GM18907 (cell line): Measurements from ENCODE around the gene SRXN1.
A peak's percentile ranks its signal among the peaks of the same experiment; 100 is the strongest.
"Not testable (repeated sequence)": the region's sequence is repeated elsewhere in the genome, so short reads cannot be mapped to it uniquely, and the experiment has no call there.

ENCODE experiments used
- ATAC-seq: cut with Tn5 transposase; IDR thresholded peaks from one replicate; pipeline ENCODE4 v1.9.1; 2021; ENCODE audit warnings: mild to moderate bottlenecking, moderate library complexity; ENCODE audit not compliant: unreplicated experiment

Gene SRXN1

GRCh38 chr20:653110-653589, at the start of gene SRXN1:
Gene SRXN1, minus strand, starts transcription at chr20:653200. Its CDS starts 15 bp downstream, at chr20:653185.
- peak; percentile 88 for ATAC-seq

GRCh38 chr20:701401-702129, 48.6 kb upstream of the SRXN1 start:
- no peak for ATAC-seq

- ATAC-seq: no peak
Observed at GRCh38 chr20:699811-700338, 46.9 kb upstream of the SRXN1 start.

- no peak for ATAC-seq
Observed at GRCh38 chr20:699342-699741, 46.3 kb upstream of the SRXN1 start.

- no peak for ATAC-seq
Observed at GRCh38 chr20:698276-698675, 45.3 kb upstream of the SRXN1 start.

GRCh38 chr20:697826-698225, 44.8 kb upstream of the SRXN1 start:
- ATAC-seq: no peak

GRCh38 chr20:695165-695866, 42.3 kb upstream of the SRXN1 start:
- no peak for ATAC-seq

- no peak for ATAC-seq
Observed at GRCh38 chr20:694496-694895, 41.5 kb upstream of the SRXN1 start.

- not testable (repeated sequence) for ATAC-seq
Observed at GRCh38 chr20:693786-694185, 40.8 kb upstream of the SRXN1 start.

- no peak for ATAC-seq
Observed at GRCh38 chr20:692044-692443, 39.0 kb upstream of the SRXN1 start.

- no peak for ATAC-seq
Observed at GRCh38 chr20:689947-690346, 36.9 kb upstream of the SRXN1 start.

- no peak for ATAC-seq
Observed at GRCh38 chr20:689348-689747, 36.3 kb upstream of the SRXN1 start.

- no peak for ATAC-seq
Observed at GRCh38 chr20:688809-689212, 35.8 kb upstream of the SRXN1 start.

- ATAC-seq: no peak
Observed at GRCh38 chr20:687468-688203, 34.6 kb upstream of the SRXN1 start.

- no peak for ATAC-seq
Observed at GRCh38 chr20:684676-685319, 31.8 kb upstream of the SRXN1 start.

GRCh38 chr20:682123-682522, 29.1 kb upstream of the SRXN1 start:
- ATAC-seq: no peak

GRCh38 chr20:680638-681187, 27.7 kb upstream of the SRXN1 start:
- no peak for ATAC-seq

- ATAC-seq: no peak
Observed at GRCh38 chr20:677957-678356, 25.0 kb upstream of the SRXN1 start.

- ATAC-seq: no peak
Observed at GRCh38 chr20:676967-677366, 24.0 kb upstream of the SRXN1 start.

- no peak for ATAC-seq
Observed at GRCh38 chr20:676315-676937, 23.4 kb upstream of the SRXN1 start.
